ENCODE results near the gene POC1A.

Gene POC1A

GRCh38 chr3:52090131-52090932 is 63.9 kb downstream of the POC1A start:
- H3K4me3 ChIP-seq (ENCODE audit: low read length) = no peak overlapping the region
- DNase-seq (ENCODE audit: low read depth) = peak; percentile 55
- TF ChIP-seq CTCF (conservative IDR thresholded peaks at IDR 0.05; ENCODE audit: low read depth, low read length) = no peak

DNA sequence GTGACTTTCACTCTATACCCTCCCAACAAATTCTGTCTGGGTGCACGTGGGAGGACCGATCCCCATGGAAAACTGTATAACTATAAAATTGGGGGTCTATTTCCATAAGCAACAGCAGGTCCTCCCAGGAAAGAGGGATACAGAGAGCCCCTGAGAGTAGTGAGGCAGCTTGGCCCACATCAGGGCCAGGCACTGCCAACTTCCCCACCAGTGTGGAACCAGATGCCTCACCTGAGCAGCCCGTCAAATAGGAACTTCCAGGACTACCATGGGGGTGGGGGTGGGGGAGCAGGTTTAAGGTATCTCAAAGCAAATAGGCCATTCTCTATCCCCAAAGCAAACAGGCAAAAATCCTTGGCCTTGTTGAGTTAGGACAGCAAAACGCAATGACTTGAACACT is 64.5 kb downstream of the POC1A start:
- DNase-seq (ENCODE audit: low read depth) = no peak
- H3K4me3 ChIP-seq (ENCODE audit: low read length) = no peak overlapping the region
- TF ChIP-seq CTCF (conservative IDR thresholded peaks at IDR 0.05; ENCODE audit: low read depth, low read length) = no peak

GRCh38 chr3:52088445-52089367 is 65.5 kb downstream of the POC1A start:
- no peak for DNase-seq (ENCODE audit: low read depth)
- no peak overlapping the region for H3K4me3 ChIP-seq (ENCODE audit: low read length)
- no peak for TF ChIP-seq CTCF (conservative IDR thresholded peaks at IDR 0.05; ENCODE audit: low read depth, low read length)

DNA sequence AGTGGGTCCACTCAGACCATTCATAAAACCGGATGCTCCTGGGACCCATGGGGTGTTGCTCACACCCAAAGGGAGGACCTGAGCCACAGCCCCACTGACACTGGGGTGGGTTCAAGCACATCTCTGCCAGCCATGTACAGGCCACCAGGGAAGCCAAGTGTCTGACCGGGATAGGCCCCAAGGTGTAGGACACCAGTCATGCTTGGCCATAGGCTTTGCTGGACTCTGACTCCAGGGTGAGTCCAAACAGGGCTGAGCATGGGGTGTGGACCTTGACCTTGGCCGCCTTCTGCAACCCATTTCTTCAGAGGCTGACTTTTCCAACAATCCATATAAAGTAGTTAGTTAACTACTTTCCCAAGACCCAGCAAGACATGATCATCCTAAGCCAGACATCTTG is 66.5 kb downstream of the POC1A start:
- TF ChIP-seq CTCF (conservative IDR thresholded peaks at IDR 0.05; ENCODE audit: low read depth, low read length) = no peak
- no peak overlapping the region for H3K4me3 ChIP-seq (ENCODE audit: low read length)

DNA sequence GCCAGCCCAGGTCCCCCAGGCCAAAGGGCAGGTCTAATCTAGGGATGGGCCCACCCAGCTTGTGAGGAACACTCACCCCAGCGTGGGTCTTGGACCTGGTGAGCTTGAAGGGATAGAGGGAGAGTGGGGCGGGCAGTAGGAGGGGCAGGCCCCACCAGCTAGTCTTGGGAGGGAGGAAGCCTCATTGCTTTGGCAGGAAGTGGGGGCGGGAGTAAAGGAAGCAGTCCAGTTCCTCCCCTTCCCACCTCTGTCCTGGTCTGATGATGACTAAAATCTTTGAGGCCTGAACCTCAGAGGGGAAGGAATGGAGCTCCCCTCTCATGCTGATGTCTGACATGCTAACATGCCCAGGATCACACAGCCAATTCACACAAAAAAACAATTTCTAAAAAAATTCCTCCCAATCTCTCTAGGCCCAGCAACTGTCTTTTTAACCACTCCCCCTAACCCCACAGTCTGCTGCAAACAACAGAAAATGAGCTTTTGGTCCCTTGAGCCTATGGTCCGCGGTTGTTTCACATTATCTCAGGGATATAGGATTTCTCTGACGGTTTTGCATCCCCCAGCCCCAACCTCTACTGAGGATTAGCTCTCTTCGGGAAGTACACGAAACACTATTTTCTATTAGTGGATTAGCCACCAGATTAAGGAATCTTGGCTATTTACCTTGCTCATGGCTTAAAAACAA is 67.1 kb downstream of the POC1A start:
- H3K4me3 ChIP-seq (ENCODE audit: low read length) = no peak overlapping the region
- TF ChIP-seq CTCF (conservative IDR thresholded peaks at IDR 0.05; ENCODE audit: low read depth, low read length) = no peak
- DNase-seq (ENCODE audit: low read depth) = no peak

More for the DNA sequence above, 66.5 kb downstream of the POC1A start:
- no peak for DNase-seq (ENCODE audit: low read depth)

DNA sequence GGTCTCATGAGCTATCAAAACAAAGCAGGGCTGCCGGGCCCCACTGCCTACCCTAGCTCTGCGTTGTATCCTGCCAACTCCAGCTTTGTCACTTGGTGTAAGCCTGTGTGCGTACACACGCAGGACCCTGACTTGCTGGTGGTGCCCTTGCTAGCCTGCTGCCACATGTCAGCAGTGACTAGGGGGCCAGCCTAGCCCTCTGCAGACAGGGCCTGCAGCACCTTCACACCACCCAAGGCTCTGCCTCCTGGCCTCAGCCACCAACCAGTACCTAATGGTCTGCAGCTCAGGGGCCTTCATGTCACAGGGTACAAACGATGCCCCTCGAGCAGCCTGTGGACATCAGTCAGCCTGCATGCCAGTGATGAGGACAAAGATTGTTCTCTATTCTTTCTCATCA is 67.8 kb downstream of the POC1A start:
- DNase-seq (ENCODE audit: low read depth) = no peak
- no peak overlapping the region for H3K4me3 ChIP-seq (ENCODE audit: low read length)

More for the DNA sequence above, 67.8 kb downstream of the POC1A start:
- TF ChIP-seq CTCF (conservative IDR thresholded peaks at IDR 0.05; ENCODE audit: low read depth, low read length) = no peak
